ENCODE data around the gene HNRNPM. TPM values are rescaled to one million over a fixed set of nuclear protein-coding genes. Genes with fewer than 3 reads are reported as not detected.
"Not testable (repeated sequence)": the region's sequence is repeated elsewhere in the genome, so short reads cannot be mapped to it uniquely, and the experiment has no call there.

The HNRNPM gene
- 101 and 123 TPM in 2 replicates for total RNA-seq (2014; rRNA removed; shearing (Covaris generic))

GRCh38 chr19:8444677-8445487 lies at the start of gene HNRNPM:
HNRNPM (plus strand) TSS chr19:8444975; CDS start chr19:8444999, 24 bp downstream.
- DNase-seq (ENCODE audit: low spot score) = peak; percentile 96
- in situ Hi-C loops (cut with HindIII; ENCODE audit: low sequenced_read_pairs) = loop anchor here (10.0 kb wide), 1 partner anchor 80 kb away; no protein-coding TSS in a partner anchor

- no peak for DNase-seq (ENCODE audit: low spot score)
- in situ Hi-C loops (cut with HindIII; ENCODE audit: low sequenced_read_pairs) = no loop called here
Measured at GRCh38 chr19:8395621-8396082, 49.1 kb upstream of the HNRNPM start.

- in situ Hi-C loops (cut with HindIII; ENCODE audit: low sequenced_read_pairs) = no loop called here
- no peak for DNase-seq (ENCODE audit: low spot score)
Measured at GRCh38 chr19:8396185-8396562, 48.6 kb upstream of the HNRNPM start.

- peak; percentile 52 for DNase-seq (ENCODE audit: low spot score)
- in situ Hi-C loops (cut with HindIII; ENCODE audit: low sequenced_read_pairs) = no loop called here
Measured at GRCh38 chr19:8396563-8397203, 48.1 kb upstream of the HNRNPM start.

GRCh38 chr19:8397271-8397670 lies 47.5 kb upstream of the HNRNPM start:
- in situ Hi-C loops (cut with HindIII; ENCODE audit: low sequenced_read_pairs) = no loop called here

GRCh38 chr19:8397746-8398310 lies 46.9 kb upstream of the HNRNPM start:
- in situ Hi-C loops (cut with HindIII; ENCODE audit: low sequenced_read_pairs) = no loop called here
- DNase-seq (ENCODE audit: low spot score) = no peak

More at GRCh38 chr19:8397271-8397670, 47.5 kb upstream of the HNRNPM start:
- DNase-seq (ENCODE audit: low spot score) = no peak

GRCh38 chr19:8398311-8398771 lies 46.4 kb upstream of the HNRNPM start:
- in situ Hi-C loops (cut with HindIII; ENCODE audit: low sequenced_read_pairs) = no loop called here
- DNase-seq (ENCODE audit: low spot score) = no peak

- DNase-seq (ENCODE audit: low spot score) = no peak
- in situ Hi-C loops (cut with HindIII; ENCODE audit: low sequenced_read_pairs) = no loop called here
Measured at GRCh38 chr19:8399681-8400188, 45.0 kb upstream of the HNRNPM start.

GRCh38 chr19:8401981-8402411 lies 42.8 kb upstream of the HNRNPM start:
- DNase-seq (ENCODE audit: low spot score) = no peak
- in situ Hi-C loops (cut with HindIII; ENCODE audit: low sequenced_read_pairs) = no loop called here

GRCh38 chr19:8403098-8403819 lies 41.5 kb upstream of the HNRNPM start:
- in situ Hi-C loops (cut with HindIII; ENCODE audit: low sequenced_read_pairs) = no loop called here
- no peak for DNase-seq (ENCODE audit: low spot score)

GRCh38 chr19:8403820-8404109 lies 41.0 kb upstream of the HNRNPM start:
- no peak for DNase-seq (ENCODE audit: low spot score)
- in situ Hi-C loops (cut with HindIII; ENCODE audit: low sequenced_read_pairs) = no loop called here

- no peak for DNase-seq (ENCODE audit: low spot score)
- in situ Hi-C loops (cut with HindIII; ENCODE audit: low sequenced_read_pairs) = no loop called here
Measured at GRCh38 chr19:8404391-8405151, 40.2 kb upstream of the HNRNPM start.

- DNase-seq (ENCODE audit: low spot score); in situ Hi-C loops (cut with HindIII; ENCODE audit: low sequenced_read_pairs): not testable (repeated sequence)
Measured at GRCh38 chr19:8410718-8411117, 34.1 kb upstream of the HNRNPM start.

GRCh38 chr19:8412783-8413628 lies 31.8 kb upstream of the HNRNPM start, which contains the start of gene MARCHF2:
MARCHF2 (plus strand) TSS chr19:8413305; CDS start chr19:8421841, 8,536 bp downstream.
- peak; percentile 97 for DNase-seq (ENCODE audit: low spot score)
- in situ Hi-C loops (cut with HindIII; ENCODE audit: low sequenced_read_pairs) = no loop called here

- in situ Hi-C loops (cut with HindIII; ENCODE audit: low sequenced_read_pairs) = no loop called here
- no peak for DNase-seq (ENCODE audit: low spot score)
Measured at GRCh38 chr19:8413629-8413995, 31.2 kb upstream of the HNRNPM start.

- DNase-seq (ENCODE audit: low spot score) = no peak
- in situ Hi-C loops (cut with HindIII; ENCODE audit: low sequenced_read_pairs) = no loop called here
Measured at GRCh38 chr19:8416796-8417195, 28.0 kb upstream of the HNRNPM start.

GRCh38 chr19:8421484-8422461 lies 23.0 kb upstream of the HNRNPM start:
- no peak for DNase-seq (ENCODE audit: low spot score)
- in situ Hi-C loops (cut with HindIII; ENCODE audit: low sequenced_read_pairs) = no loop called here
